Neutrophil (primary cell): ENCODE measurements around the gene TOGARAM1.

Source experiments
- H3K27ac ChIP-seq: fragments of 200-600 bp; sonication (generic); 2 replicates; pipeline ENCODE4 v1.5.1; 2016; ENCODE audit warnings: mild to moderate bottlenecking, moderate library complexity
- H3K27me3 ChIP-seq: fragments of 200-600 bp; sonication (generic); 2 replicates; pipeline ENCODE4 v1.6.0; 2016; ENCODE audit warnings: mild to moderate bottlenecking
- H3K36me3 ChIP-seq: fragments of 200-600 bp; sonication (generic); 2 replicates; pipeline ENCODE4 v1.5.1; 2017
- H3K4me1 ChIP-seq, 2 experiments: fragments of 200-600 bp in 1 of 2; sonication (generic) in 1 of 2; 1 replicate in 1 of 2; 2 replicates in 1 of 2; pipeline versions ENCODE4 v1.5.1 to v1.6.1; 2013 to 2016; ENCODE audit warnings: low read depth in 1 of 2, low read length in 1 of 2, mild to moderate bottlenecking in 1 of 2, moderate library complexity in 1 of 2; ENCODE audit not compliant: control insufficient read depth in 1 of 2, insufficient read depth in 1 of 2
- H3K4me3 ChIP-seq, 2 experiments: fragments of 200-600 bp in 1 of 2; sonication (generic) in 1 of 2; 1 replicate in 1 of 2; 2 replicates in 1 of 2; pipeline ENCODE4 v1.5.1; 2013 to 2016; ENCODE audit warnings: low read depth in 1 of 2, low read length in 1 of 2, mild to moderate bottlenecking in 1 of 2, moderate library complexity in 1 of 2
- H3K9me3 ChIP-seq: fragments of 200-600 bp; sonication (generic); 2 replicates; pipeline ENCODE4 v1.5.1; 2016
- CTCF ChIP-seq: fragments of 200-600 bp; sonication (generic); IDR thresholded peaks from 2 replicates; pipeline ENCODE4 v1.5.1; 2016; ENCODE audit warnings: antibody characterized with exemption

Gene TOGARAM1

GRCh38 chr14:44961554-44962333, at the start of gene TOGARAM1, which contains the start of gene KLHL28:
TSS of gene TOGARAM1 (plus strand) at chr14:44962190. CDS start at chr14:44962422, 232 bp downstream.
TSS of gene KLHL28 (minus strand) at chr14:44961947. CDS start at chr14:44945928, 16,019 bp downstream.
- Histone ChIP-seq H3K36me3 (no peaks in the 10 kb centered on the region), H3K4me3 (peak within 1 kb of the TSS; percentile 92 to 99), H3K27me3 (no peaks in the 10 kb centered on the region), H3K27ac (peak within 1 kb of the TSS; percentile 90), H3K9me3 (no peaks in the 10 kb centered on the region), H3K4me1 (peaks cover 42 to 46% of the 10 kb centered on the region in 2 experiments)
- peak; percentile 23 for TF ChIP-seq CTCF

GRCh38 chr14:44914849-44915248, 47.1 kb upstream of the TOGARAM1 start:
- H3K4me3 ChIP-seq = no peak overlapping the region
- peaks cover 55% of the 10 kb centered on the region for H3K27me3 ChIP-seq
- no peaks in the 10 kb centered on the region for H3K36me3 ChIP-seq
- H3K4me1 ChIP-seq = no peaks in the 10 kb centered on the region
- TF ChIP-seq CTCF = no peak
- H3K9me3 ChIP-seq = peaks cover 10% of the 10 kb centered on the region
- H3K27ac ChIP-seq = no peak overlapping the region

- H3K27me3 ChIP-seq = no peaks in the 10 kb centered on the region
- H3K4me3 ChIP-seq = no peak overlapping the region
- H3K27ac ChIP-seq = no peak overlapping the region
- no peak for TF ChIP-seq CTCF
- H3K9me3 ChIP-seq = no peaks in the 10 kb centered on the region
- H3K36me3 ChIP-seq = peaks cover 12% of the 10 kb centered on the region
- no peaks in the 10 kb centered on the region for H3K4me1 ChIP-seq
Observed at GRCh38 chr14:44928793-44929192, 33.2 kb upstream of the TOGARAM1 start.

- Histone ChIP-seq H3K4me3 (no peak overlapping the region), H3K27ac (no peak overlapping the region), H3K9me3 (no peaks in the 10 kb centered on the region), H3K4me1 (peaks cover 5 to 6% of the 10 kb centered on the region in 2 experiments), H3K36me3 (peaks cover 25% of the 10 kb centered on the region), H3K27me3 (no peaks in the 10 kb centered on the region)
- no peak for TF ChIP-seq CTCF
Observed at GRCh38 chr14:44935155-44935554, 26.8 kb upstream of the TOGARAM1 start.

- peaks cover 35% of the 10 kb centered on the region for H3K36me3 ChIP-seq
- peaks cover 5 to 6% of the 10 kb centered on the region in 2 experiments for H3K4me1 ChIP-seq
- H3K9me3 ChIP-seq = no peaks in the 10 kb centered on the region
- no peak overlapping the region for H3K27ac ChIP-seq
- no peak for TF ChIP-seq CTCF
- no peaks in the 10 kb centered on the region for H3K27me3 ChIP-seq
- no peak overlapping the region for H3K4me3 ChIP-seq
Observed at GRCh38 chr14:44937547-44937946, 24.4 kb upstream of the TOGARAM1 start.
